Activated gamma-delta T cell treated with anti-CD3 and anti-CD28 coated beads, Interleukin-2, amount 50 U/mL, for 16 hours (primary cell): Measurements from ENCODE around the gene RMDN2.
"Not testable (repeated sequence)": the region's sequence is repeated elsewhere in the genome, so short reads cannot be mapped to it uniquely, and the experiment has no call there.

Source experiments
- DNase-seq: peaks from one replicate; pipeline ENCODE4 v3.0.0-alpha.2; 2020; ENCODE audit warnings: low read depth

The RMDN2 gene

DNA sequence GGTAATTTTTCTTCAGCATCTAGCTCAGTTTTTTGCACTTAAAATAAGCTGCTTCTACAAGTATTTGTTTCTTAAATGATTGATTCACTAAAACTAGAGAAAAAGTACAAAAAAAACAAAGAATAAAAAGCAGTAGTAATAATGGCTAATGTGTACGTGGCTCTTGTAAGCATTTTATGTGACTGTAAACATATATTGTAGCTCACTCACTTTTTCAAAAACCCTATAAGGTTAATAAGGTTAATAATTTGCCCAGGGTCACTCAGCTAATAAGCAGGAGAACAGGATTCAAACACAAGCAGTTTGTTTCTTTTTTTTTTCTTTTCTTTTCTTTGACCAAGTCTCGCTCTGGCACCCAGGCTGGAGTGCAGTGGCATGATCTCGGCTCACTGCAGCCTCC is 67.5 kb downstream of the RMDN2 start:
- DNase-seq, result no peak

DNA sequence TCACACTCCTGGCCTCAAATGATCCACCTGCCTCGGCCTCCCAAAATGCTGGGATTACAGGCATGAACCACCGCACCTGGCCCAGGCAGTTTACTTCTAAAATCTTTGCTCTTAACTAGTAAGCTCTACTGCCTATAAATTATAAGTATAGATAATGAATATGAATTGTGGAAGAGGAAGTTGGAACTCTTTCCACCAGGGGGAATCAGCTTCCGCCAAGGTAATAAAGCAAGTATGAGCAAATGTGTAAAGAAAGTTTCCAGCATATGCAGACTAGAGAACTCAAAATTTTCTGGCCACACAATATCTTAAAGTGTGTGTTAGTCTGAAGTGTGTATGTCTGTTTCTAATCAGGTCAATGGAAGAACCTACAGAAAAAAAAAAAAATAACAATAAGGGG is 68.1 kb downstream of the RMDN2 start:
- DNase-seq, result no peak

DNA sequence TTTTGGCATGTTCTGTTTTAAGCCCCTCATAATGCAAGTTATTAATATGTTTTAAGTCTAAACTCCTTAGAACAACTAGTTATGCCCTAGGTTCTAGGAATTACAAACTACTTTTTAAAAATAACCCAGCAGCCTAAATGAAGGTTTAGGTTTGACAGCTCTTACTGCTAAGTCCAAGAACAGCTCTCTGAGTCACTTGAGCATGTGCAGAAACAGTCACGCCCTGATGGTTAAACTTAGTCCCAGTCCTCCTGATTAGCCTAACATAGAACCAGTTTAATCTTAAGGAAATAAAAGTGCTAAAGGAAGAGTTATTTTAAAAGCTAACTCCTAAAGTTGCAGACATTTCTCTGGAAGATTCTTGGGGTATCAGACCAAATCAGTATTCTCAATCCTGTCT is 72.5 kb downstream of the RMDN2 start:
- DNase-seq, result no peak

DNA sequence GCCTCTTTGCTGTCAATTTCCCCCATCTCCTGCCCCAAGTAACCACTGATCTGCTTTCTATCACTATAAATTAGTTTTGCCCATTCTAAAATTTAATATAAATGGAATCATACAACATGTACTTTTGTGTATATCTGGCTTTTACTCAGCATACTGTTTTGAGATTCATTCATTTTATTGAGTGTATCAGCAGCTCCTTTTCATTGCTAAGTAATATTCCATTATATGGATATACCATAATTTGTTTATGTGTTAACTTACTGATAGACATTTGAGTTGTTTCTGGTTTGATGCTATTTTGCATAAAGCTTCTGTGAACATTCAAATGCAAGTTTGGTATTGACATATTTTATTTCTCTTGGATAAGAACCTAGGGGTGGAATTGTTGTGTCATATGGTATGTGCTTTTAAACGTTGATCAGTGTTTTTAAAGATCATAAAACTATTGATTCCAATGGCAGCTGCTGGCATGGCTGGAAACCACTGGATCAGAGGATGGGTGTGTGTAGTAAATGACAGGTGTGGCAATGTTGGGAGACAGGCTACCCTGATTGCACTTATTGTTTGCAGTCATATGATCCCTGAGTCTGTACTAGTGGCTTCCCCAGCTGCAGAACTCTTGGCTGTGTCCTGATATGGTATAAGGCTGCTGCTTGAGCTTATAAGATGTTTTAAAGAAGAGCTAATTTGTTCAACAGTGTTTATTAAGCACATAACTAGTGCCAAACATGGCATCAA is 75.6 kb downstream of the RMDN2 start:
- no peak for DNase-seq

DNA sequence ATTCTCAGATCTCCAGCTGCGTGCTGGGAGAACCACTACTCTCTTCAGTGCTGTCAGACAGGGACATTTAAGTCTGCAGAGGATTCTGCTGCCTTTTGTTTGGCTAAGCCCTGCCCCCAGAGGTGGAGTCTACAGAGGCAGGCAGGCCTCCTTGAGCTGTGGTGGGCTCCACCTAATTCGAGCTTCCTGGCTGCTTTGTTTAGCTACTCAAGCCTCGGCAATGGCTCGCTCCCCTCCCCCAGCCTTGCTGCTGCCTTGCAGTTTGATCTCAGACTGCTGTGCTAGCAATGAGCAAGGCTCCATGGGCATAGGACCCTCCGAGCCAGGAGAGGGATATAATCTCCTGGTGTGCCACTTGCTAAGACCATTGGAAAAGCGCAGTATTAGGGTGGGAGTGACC is 85.1 kb downstream of the RMDN2 start:
- not testable (repeated sequence) for DNase-seq

DNA sequence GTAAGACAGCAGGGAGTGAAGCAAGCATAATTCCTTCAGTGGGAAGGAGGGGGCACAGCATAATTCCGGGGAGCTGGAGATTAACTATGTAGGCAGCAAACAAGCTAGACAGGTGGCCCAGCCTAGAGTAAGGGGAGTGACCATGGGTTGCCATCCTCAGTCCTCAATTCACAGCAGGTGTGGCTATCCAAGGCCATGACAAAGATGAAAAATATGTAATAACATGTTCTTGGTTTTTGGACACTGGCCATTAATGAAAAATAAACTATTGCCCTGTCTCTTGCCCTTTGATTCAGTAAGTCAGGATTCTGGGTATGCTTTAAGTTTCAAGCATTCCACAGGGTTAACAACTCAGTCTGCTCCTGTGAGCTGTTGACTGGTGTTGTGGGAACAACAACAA is 85.9 kb downstream of the RMDN2 start:
- DNase-seq, result no peak

DNA sequence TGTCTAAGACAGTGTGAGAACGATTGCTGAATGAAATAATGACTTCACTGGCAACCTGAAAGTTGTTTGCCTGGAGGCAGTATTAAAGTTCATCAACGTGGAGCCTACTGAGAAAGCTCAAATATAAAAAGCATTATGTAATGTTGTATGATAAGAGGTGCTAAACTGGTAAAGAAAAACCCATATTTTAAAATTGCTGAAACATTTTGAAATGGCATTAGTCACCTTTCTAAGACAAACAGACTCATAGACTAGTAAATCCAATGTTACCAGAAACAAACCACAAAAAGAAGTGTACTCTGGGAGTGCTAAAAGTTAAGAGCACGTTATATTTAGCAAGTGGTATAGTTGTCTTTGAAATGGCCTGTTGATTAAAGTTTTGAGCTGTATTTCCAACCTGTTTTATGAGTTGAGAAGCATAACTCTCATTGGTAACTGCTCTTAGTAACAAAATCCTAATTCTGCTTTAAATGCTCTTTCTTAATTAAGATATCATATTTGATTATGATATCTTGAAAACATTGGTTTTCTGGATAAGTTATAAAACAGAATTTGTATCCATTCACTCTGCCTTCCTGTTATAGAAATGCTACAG is 88.2 kb downstream of the RMDN2 start:
- no peak for DNase-seq

DNA sequence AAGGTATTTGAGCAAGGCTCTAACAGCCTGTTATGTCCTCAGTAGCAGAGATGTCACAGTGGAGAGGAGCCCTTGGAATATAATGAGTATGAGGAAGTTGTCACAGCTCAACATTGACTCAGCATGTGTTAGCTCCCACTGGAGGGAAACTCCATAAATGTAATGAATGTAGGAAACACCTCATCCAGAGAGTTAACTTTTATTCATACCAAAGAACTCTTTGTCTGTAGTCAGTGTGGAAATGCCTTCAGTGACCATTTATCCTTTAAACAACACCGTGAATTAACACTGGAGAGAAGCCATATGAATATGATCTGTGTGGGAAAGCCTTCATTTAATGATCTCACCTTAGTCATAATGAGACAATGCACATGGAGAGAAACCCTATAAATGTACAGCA is 91.1 kb downstream of the RMDN2 start:
- no peak for DNase-seq

DNA sequence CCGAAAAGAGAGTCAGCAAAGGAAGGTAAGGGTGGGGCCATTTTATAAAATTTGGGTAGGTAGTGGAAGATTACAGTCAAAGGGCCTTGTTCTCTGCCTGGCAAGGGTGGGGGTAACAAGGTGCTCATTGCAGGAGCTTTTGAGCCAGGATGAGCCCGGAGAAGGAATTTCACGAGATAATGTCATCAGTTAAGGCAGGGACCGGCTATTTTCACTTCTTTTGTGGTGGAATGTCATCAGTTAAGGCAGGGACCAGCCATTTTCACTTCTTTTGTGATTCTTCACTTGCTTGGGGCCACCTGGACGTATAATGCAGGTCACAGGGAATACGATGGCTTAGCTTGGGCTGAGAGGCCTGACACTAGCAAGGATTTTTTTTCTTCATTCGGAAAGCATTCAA is 92.7 kb downstream of the RMDN2 start:
- DNase-seq, result no peak

DNA sequence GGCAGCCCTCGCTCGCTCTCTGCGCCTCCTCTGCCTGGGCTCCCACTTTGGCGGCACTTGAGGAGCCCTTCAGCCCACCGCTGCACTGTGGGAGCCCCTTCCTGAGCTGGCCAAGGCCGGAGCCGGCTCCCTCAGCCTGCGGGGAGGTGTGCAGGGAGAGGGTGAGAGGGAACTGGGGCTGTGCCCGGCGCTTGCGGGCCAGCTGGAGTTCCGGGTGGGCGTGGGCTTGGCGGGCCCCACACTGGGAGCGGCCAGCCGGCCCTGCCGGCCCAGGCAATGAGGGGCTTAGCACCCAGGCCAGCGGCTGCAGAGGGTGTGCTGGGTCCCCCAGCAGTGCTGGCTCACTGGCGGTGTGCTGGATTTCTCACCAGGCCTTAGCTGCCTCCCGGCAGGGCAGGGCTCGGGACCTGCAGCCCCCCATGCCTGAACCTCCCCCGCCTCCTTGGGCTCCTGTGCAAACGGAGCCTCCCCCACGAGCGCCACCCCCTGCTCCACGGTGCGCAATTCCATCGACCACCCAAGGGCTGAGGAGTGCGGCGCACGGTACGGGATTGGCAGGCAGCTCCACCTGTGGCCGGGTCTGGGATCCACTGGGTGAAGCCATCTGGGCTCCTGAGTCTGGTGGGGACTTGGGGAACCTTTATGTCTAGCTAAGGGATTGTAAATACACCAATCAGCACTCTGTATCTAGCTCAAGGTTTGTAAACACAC is 95.4 kb downstream of the RMDN2 start:
- DNase-seq, result not testable (repeated sequence)

DNA sequence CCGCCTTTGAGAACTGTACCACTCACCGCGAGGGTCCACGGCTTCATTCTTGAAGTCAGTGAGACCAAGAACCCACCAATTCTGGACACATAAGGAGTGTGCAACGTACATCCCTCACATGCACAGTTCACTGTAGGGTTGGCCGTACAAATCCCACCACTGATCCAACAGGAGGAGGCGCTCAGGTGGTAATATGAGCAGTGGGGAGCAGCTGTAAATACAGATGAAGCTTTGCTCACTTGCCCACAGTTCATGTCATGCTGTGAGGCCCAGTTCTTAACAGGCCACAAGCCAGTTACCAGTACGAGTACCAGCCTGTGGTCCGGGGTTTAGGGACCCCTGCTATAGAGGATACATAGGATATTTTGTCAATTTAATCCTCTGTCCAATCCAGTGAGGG is 96.5 kb downstream of the RMDN2 start:
- no peak for DNase-seq

DNA sequence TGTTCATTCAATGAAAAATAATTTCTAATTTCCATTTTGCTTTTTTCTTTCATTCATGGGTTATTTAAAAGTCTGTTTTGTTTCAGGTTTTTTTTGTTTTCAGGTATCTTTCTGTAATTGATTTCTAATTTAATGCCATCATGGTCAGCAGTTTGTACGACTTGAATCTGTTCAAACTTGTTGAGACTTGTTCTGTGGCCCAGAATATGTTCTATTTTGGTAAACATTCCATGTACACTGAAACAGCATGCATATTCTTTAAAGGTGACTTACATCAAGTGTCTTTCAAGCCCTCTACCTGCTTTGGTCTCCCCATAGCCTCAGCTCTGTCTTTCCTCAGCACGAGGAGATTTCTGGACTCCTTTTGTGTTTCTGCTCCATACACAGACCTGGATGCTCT is 101.8 kb downstream of the RMDN2 start:
- DNase-seq, result no peak

DNA sequence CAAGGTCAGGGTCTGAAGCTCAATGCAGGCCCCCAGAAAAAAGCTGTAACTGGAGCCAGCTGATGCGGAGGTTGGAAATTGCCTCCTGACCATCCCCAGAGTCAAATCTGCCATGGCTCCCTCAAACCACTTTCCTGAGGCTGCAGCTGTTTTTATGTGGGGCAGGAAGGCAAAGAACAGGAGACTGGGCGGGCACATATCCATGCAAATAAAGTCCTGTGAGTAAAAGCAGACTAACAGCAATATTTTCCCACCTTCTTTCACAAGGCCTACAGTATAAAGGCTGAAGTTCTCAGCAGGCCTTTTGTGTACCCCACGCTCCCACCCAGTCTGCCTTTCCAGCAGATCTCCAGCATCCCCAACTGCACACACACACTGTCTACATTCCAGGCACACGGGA is 103.7 kb downstream of the RMDN2 start:
- no peak for DNase-seq

DNA sequence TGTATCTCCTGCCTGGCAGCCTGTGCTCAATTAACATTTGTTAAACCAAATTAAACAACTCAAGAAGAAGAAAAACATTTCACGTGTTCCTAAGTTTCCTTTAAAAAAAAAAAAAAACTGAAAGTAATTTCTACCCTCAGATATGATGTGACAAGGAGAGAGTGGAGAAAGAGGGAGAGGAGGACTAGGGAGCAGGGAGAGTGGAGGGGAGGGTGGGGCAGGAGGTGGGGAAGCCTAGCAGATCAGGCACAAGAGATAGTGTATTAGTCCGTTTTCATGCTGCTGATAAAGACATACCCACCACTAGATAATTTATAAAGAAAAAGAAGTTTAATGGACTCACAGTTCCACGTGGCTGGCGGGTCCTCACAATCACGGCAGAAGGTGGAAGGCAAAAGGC is 104.4 kb downstream of the RMDN2 start:
- no peak for DNase-seq

DNA sequence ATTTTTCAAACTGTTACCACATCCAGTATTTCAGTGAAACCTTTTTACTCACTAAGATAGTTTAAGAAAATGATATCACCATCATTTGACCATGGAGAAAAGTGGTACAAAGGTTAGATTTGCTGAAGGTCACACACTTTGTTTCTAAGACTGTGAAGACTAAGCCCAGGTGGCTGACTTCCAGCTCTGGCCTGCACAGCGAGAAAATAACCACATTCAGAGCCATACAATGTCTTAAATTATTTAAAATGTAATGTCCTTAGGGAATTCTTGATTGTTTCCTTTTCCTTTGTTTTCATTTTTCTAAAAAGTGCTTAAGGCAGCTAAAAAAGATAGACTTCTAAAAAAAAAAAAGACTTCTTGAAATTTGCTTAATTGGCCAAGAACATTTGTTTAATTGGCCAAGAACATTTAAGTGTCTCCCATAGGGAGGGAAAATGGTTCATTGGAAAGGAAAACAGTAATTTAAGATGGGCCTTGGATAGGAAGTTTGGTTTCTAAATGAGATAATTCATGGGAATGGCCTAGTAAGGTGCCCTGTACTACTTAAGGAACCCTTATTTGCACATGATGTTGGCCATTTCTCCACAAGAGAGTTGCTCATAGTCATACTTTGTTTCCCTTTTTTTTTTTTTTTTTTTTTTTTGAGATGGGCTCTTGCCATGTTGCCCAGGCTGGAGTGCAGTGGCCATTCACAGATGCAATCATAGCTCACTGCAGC is 105.7 kb downstream of the RMDN2 start:
- DNase-seq, result no peak

DNA sequence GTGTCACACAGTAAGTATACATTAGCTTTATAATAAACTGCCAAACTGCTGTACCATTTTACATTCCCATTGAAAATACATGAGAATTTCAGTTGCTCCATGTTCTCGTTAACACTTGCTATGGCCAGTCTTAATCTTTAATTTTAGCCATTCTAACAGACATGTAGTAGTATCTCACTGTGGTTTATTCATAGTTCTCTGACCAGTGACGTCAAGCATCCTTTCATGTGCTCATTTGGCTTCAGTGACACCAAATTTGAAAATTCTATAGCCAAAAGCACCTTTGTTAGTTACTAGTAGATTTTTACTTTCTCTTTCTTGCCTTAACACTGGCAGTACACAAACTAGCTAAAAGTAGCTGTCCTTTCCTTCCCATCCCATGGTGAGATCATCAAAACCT is 107.9 kb downstream of the RMDN2 start:
- no peak for DNase-seq

DNA sequence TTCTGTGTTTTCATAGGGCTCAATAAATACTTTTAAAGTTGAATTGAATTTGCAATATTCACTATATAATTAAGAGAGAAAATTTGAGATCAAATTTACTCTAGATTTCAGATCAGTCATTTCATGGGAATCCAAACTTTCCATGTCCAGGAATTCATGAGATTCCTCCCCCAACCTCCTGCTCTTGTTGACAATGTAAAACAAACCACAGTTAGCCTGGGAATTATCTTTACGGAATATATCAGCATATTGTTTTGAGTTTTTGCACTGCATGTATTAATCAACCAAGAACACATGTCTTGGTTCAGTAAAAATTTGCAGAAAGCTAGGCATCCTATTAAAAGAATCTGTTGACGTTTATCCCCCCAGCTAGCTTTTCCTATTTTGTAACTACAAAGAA is 108.6 kb downstream of the RMDN2 start:
- DNase-seq, result no peak

DNA sequence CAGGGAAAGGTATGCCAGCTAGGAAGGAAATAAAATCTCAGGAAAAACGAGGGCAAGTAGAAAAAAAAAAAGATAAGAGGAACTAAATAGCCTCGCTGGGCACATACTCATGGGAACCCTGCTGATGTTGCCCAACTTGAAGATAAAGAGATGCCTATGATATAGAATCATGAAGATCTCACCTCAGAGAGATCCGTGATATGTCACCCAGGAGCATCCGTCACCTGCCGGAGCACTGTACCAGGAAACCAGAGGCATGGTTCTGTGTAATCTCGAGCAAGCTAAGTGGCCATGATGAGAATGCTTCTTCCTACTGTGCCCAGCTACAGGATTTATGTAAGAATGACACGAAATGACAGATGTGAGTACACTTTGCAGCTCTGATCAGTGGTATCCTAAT is 110.9 kb downstream of the RMDN2 start:
- no peak for DNase-seq

DNA sequence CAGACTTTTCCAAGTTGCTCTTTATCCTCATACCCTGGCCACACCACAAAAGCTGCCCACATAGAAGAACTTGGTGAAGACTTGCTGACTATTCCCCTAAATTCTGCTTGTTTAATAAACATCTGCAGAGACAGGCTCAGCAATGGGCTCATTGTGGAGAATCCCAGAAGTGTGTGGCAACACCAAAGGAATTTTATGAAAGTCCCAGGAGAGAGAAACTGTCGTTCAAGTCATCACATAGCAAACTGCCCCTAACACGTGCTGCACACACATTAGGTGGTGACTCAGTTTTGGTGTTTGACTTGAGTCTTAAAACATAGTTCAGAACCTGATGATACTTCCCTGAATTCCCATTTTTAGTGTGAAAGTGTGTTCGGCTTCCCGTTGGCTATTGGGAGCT is 112.2 kb downstream of the RMDN2 start:
- no peak for DNase-seq

DNA sequence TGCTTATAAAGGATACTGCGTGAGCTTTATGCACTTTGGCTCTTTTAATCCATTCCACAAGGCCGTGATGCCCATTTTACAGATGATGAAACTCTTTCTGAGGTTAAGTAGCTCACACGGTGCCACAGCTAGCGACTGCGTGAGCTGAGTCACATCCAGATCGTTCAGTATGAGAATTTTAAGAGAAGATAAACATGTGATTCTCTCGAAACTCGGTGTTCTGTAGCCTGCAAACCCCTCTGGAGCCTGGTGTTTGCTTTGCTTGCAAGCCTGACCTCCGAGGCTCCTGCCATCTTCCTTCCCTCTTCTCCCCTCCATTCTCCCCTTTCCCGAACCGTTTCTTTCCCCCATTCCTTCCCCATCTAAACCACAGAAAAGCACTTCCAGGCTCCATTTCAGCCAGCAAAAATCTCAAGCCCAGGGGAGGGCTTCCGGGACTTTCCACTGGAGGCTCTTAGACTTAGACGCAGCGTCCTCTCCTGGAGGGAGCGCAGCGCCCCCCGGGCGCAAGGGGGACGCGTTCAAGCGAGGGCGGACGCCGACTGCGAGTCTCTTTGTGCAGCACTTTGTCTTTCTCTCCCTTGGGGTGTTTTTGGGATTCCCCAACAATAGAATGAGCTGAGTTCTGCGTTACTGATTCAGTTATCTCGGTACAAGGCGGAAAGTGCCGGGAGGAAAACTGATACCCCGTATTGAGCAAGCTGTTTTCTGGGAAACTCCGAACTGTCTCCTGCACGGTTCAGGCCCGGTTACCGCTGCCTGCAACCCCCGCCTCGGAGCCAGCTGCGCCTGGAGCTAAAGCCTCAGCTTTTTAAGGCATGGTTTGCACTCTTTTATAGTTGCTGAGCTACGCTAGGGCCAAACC is 112.9 kb downstream of the RMDN2 start:
- no peak for DNase-seq

DNA sequence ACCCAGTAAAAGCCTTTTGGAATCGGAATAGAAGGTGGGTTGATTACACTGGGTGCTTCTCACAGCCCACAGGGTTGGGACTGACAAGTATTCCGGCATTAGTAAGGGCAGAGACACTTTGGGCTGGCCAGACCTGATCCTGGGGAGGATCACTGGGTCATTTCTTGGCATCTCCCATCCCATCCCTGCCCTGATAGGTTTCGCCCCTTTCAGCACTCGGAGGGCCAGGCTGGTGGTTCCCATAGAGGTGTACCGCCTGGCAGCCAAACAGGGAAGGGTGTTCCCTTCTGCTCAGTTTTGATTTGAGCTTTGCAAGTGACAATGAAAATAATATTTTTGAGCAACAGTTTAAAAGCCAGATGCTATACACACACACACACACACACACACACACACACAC is 113.6 kb downstream of the RMDN2 start:
- DNase-seq, result no peak
